ENCODE results near the gene PHYKPL.
"Not testable (repeated sequence)": the region's sequence is repeated elsewhere in the genome, so short reads cannot be mapped to it uniquely, and the experiment has no call there.

PHYKPL gene

DNA sequence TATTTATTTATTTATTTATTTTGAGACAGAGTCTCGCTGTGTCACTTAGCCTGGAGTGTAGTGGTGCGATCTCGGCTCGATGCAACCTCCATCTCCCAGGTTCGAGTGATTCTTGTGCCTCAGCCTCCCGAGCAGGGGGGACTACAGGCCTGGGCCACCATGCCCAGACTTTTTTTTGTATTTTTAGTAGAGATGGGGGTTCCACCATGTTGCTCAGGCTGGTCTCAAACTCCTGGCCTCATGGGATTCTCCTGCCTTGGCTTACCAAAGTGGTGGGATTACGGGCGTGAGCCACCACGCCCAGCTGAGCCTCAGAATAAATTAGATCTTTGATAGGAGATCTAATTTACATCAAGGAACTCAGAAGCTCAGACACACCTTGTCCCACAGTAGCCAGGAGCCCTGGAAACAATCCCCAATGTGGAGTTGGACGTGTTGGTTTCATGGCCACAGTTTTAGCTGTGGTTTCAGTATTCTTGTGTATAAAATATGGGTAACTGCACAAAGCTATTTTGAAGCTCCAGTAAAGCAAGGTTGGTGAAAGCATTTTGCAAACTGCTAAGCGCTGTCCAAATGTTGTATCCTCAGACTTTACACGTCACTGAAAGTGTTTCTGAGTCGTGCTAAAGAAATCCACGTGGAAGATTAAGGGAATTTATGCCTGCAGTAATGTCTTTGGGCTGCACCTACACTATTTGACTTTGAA is 31.2 kb downstream of the PHYKPL start:
- DNase-seq (ENCODE audit: low spot score): no peak
- in situ Hi-C loops (cut with MboI; ENCODE audit: low pct_unique_long_range_greater_than_20kb, low sequenced_read_pairs, unreplicated experiment): no loop called here

DNA sequence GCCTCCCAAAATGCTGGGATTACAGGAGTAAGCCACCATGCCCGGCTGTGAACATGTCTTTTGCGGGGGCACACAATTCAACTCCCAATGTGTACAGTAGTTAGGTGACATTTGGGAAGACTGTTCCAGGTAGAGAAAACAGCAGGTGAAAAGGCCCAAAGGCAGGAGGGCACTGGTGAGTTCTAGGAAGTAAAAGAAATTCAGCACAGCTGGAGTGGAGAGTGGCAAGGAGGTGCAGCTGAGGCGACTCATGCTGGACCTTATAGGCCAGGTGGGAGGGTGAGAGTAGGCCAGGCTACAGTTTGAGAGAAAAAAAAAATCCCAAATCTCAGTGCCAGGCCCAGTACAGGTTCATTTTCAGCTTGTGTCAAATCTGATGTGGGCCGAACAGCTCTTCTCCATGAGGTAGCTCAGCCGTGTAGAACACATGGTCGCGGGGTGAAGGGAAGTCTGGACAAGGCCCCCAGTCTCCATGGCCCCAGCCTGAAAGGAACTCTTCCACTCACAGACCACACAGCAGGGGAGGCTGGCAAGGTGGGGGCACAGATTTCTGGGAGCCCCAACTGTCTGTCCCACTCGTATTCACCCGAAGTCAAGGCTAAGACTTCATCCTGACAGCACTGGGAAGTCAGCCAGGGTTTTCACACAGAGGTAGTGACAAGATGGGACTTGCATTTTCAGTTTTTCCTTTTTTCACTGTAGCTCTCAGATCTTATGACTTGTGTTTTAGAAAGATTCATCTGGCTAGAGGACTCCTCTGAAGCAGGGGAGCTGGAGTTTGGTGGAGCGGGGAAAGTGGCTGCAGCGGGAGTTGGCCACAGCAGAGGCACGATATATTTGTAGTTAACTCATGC is 32.8 kb downstream of the PHYKPL start:
- no peak for DNase-seq (ENCODE audit: low spot score)
- TF ChIP-seq, protein P1, sequence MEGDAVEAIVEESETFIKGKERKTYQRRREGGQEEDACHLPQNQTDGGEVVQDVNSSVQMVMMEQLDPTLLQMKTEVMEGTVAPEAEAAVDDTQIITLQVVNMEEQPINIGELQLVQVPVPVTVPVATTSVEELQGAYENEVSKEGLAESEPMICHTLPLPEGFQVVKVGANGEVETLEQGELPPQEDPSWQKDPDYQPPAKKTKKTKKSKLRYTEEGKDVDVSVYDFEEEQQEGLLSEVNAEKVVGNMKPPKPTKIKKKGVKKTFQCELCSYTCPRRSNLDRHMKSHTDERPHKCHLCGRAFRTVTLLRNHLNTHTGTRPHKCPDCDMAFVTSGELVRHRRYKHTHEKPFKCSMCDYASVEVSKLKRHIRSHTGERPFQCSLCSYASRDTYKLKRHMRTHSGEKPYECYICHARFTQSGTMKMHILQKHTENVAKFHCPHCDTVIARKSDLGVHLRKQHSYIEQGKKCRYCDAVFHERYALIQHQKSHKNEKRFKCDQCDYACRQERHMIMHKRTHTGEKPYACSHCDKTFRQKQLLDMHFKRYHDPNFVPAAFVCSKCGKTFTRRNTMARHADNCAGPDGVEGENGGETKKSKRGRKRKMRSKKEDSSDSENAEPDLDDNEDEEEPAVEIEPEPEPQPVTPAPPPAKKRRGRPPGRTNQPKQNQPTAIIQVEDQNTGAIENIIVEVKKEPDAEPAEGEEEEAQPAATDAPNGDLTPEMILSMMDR (IDR thresholded peaks at IDR 0.05; ENCODE audit: extremely low read depth, insufficient read depth, missing control alignments): no peak
- in situ Hi-C loops (cut with MboI; ENCODE audit: low pct_unique_long_range_greater_than_20kb, low sequenced_read_pairs, unreplicated experiment): no loop called here

More for the DNA sequence above, 31.2 kb downstream of the PHYKPL start:
- TF ChIP-seq, protein P1 (IDR thresholded peaks at IDR 0.05; ENCODE audit: extremely low read depth, insufficient read depth, missing control alignments): no peak

DNA sequence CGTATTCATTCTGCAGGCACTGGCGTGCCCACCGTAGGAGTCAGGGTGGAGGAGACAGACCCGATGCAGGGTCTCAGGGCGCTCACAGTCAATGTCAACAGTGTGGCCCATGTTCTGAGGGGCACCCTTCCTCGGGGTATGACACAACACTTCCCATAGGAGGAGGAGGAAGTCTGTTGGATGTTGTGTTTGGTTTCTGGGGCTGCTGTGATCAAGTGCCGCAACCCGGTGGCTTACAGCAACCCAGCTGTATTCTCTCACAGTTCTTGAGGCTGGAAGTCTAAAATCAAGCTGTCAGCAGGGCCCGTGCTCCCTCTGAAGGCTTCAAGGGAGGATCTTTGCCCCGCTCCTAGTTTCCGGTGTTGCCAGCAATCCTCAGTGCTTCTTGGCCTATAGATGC is 33.9 kb downstream of the PHYKPL start:
- TF ChIP-seq, protein P1 (IDR thresholded peaks at IDR 0.05; ENCODE audit: extremely low read depth, insufficient read depth, missing control alignments): no peak
- in situ Hi-C loops (cut with MboI; ENCODE audit: low pct_unique_long_range_greater_than_20kb, low sequenced_read_pairs, unreplicated experiment): no loop called here
- no peak for DNase-seq (ENCODE audit: low spot score)

GRCh38 chr5:178198151-178198550 is 34.5 kb downstream of the PHYKPL start:
- DNase-seq (ENCODE audit: low spot score); in situ Hi-C loops (cut with MboI; ENCODE audit: low pct_unique_long_range_greater_than_20kb, low sequenced_read_pairs, unreplicated experiment): not testable (repeated sequence)

DNA sequence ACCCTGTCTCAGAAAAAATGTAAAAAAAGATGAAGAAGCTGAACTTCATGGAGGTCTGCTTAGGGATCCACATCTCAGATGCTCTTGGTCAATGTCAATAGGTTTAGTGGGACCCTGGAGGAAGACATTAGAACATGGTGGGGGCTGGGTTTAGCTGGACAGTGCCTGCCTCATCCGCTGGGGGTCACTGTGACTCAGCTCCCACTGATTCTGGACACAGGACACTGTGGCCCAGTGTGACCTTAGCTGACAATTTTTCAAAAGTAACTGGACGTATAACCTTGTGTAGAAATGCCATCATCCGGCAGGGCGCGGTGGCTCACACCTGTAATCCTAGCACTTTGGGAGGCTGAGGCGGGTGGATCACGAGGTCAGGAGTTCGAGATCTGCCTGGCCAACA is 35.6 kb downstream of the PHYKPL start:
- in situ Hi-C loops (cut with MboI; ENCODE audit: low pct_unique_long_range_greater_than_20kb, low sequenced_read_pairs, unreplicated experiment): no loop called here
- TF ChIP-seq, protein P1 (IDR thresholded peaks at IDR 0.05; ENCODE audit: extremely low read depth, insufficient read depth, missing control alignments): peak; percentile 53
- DNase-seq (ENCODE audit: low spot score): no peak

DNA sequence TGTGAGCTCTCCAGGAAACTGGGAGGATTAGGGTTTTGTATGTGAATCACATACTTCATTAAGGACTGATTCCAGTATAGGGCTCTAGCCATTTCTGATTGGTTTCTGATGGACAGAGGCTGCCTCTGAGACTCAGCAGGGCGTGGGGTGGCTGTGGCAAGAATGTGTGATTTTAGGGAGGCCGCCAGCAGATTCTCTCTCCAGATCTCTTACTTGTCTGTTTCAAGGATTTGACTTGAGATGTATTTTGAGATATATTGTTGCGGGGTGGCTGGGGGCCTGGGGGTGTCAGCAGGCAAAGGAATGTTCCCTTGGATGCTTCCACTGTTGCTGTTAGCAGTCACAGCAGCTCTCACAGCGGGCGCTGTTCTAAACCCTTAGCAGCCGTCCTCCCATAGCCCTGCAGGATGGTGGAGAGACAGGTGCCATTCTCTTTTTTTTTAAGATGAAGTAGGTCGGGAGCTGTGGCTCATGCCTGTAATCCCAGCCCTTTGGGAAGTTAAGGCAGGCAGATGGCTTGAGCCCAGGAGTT is 36.3 kb downstream of the PHYKPL start:
- TF ChIP-seq, protein P1 (IDR thresholded peaks at IDR 0.05; ENCODE audit: extremely low read depth, insufficient read depth, missing control alignments): no peak
- in situ Hi-C loops (cut with MboI; ENCODE audit: low pct_unique_long_range_greater_than_20kb, low sequenced_read_pairs, unreplicated experiment): no loop called here
- DNase-seq (ENCODE audit: low spot score): no peak

GRCh38 chr5:178194026-178194425 is 38.6 kb downstream of the PHYKPL start:
- DNase-seq (ENCODE audit: low spot score): no peak
- in situ Hi-C loops (cut with MboI; ENCODE audit: low pct_unique_long_range_greater_than_20kb, low sequenced_read_pairs, unreplicated experiment): no loop called here
- TF ChIP-seq, protein P1 (IDR thresholded peaks at IDR 0.05; ENCODE audit: extremely low read depth, insufficient read depth, missing control alignments): no peak
